HG02870 (cell line): ENCODE data around the gene IRF1.
"Not testable (repeated sequence)": the region's sequence is repeated elsewhere in the genome, so short reads cannot be mapped to it uniquely, and the experiment has no call there.

Experiments used
- ATAC-seq: cut with Tn5 transposase; IDR thresholded peaks from one replicate; pipeline ENCODE4 v1.9.1; 2021; ENCODE audit warnings: mild to moderate bottlenecking, moderate library complexity; ENCODE audit not compliant: unreplicated experiment

Gene IRF1

DNA sequence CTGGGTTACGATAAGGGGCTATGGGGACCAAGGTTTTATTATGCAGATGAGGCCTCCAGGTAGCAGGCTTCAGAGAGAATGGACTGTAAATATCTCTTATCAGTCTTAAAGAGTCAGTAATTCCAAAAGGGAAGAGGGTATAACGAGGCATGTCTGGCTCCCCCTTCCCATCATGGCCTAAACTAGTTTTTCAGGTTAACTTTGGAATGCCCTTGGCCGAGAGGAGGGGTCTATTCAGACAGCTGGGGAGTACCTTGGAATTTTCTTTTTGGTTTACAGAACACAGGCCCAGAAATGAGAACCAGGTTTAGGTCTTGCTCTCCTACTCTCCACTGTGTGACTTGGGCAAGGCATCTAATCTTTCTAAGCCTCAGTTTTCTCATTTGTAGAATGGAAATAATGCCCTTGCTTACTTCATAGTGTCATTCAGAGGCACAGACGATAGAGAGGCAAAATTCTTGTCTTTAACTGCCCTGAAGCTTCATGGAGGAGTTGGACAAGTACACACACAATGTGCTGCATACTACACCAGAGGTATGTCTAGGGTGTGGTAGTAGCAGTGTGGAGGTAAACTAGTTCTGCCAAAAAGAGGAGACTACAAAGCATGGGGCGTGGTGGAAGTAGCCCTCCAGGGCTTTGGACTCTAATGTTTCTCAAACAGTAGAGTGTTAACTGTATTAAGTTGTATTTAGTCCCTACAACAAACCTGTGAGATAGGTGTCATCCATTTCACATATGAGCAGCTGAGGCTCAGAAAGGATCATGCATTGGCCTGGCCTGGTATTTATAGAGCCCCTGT lies 45.5 kb downstream of the IRF1 start:
- no peak for ATAC-seq

DNA sequence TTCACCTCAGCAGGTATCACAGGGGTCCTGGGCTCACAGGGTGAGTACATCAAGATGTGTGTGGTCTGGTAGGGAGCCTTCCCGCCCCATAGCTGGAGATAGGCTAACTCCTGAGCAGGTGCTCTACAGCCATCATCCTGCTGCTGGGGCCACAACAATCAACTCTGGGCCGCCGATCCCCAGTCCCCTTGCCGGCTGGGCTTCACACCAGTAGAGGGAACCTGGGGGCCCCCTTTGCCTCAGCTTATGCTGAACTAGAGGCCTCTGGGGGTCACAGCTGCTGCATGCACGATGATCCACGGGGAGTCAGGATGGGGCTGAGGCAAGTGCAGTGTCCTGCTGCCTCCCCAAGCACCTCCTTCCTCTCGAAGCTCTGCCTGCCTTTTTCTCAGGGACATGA lies 46.5 kb downstream of the IRF1 start:
- no peak for ATAC-seq

DNA sequence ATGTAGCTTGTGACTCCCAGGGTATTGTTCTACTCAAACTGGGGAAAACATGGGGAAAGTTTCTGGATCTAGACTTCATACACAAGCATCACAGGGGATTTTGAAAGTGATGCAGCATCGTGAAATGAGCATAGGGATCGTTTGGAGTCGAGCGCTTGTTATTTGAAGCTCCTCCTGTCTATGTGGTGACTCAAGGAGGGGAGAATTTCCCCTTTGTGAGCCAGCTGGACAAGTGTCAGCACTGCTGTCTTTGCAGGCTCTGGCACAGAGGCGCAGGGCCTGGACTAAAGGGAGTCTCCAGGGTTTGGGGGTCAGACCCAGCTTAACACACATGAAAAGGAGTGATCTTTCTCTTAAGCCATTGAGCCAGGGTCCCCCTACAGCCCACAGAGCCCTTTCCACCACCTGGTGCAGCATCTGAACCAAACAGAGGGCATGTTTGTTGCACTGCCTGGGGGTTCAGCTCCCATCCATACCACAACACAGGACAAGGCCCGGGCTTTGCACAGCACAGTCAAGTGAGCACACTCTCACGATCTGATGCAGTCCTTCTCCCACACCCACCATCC lies 51.0 kb downstream of the IRF1 start:
- no peak for ATAC-seq

DNA sequence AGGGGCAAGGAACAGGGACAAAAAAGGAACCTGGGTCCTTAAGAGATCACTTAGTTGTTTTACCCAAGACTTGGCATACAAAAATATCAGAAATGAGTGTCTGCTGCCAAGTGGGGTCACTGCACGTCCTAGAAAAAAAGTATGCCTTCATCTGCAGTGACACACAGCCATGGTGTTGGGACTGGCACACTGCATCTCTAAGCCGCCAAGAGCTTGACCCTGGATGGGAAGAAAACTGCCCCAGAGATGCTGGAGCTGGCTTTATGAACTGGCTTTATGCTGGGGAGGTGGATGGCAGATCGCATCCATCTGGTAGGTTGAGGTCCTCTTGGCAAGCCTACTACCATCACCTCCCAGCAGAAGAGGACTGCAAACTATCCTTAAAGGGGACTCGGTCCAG lies 51.7 kb downstream of the IRF1 start:
- ATAC-seq: no peak

DNA sequence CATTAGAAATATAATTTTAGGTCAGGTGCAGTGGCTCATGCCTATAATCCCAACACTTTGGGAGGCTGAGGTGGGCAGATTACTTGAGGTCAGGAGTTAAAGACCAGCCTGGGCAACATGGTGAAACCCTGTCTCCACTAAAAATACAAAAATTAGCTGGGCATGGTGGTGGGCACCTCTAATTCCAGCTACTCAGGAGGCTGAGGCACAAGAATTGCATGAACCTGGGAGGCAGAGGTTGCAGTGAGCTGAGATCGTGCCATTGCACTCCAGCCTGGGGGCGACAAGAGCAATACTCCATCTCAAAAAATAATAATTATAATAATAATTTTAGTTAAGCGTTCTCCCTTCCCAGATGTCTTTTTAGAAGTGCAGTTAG lies 52.3 kb downstream of the IRF1 start:
- ATAC-seq: not testable (repeated sequence)

DNA sequence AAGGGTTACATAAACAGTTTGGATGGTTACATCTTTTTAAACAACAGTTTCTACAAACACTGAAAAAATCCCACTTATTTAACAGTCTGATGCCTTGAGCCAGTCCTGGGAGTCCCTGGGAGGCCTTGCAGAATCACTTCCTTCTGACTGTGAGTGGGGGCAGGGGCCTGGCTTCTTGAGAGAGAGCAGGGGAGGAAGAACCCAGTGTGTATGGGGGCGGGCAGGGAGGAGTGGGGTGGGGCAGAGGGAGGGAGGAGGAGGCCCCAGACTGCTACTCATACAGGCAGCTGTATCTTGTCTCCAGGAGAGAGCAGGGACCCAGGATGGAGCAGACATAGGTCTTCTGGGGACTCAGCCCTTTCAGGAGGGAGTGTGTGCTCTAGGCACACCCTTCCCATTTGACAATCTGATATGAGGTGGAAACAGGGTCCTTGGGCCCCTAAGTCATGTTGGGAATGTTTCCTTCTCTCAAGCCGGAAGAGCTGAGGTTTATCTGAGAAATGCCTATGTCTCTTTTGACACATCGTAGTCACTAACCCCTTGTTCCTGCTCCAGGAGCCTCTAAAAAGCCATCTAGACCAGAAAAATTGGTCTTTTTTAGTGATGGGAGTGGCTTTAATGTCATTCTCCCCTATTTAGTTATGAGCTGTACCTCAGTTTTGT lies 52.8 kb downstream of the IRF1 start:
- ATAC-seq: peak; percentile 82

DNA sequence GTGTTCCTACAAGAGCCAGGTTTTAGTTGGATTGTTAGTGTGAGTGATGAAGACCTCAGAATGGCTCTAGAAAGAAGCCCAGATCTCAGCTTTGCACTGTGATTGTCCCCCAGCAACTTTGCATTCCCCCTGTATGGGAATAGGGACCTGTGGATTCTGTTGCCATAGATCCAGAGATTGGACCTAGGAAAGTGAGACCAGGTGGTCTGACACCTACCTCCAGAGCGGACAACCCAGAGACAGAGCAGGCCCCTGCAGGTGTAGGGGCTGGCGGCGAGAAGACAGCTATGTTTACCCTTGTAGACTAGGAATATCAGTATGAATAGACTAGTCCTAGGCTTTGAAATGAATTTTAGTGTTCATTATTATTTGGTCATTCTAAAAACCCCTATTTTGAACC lies 53.6 kb downstream of the IRF1 start:
- no peak for ATAC-seq

DNA sequence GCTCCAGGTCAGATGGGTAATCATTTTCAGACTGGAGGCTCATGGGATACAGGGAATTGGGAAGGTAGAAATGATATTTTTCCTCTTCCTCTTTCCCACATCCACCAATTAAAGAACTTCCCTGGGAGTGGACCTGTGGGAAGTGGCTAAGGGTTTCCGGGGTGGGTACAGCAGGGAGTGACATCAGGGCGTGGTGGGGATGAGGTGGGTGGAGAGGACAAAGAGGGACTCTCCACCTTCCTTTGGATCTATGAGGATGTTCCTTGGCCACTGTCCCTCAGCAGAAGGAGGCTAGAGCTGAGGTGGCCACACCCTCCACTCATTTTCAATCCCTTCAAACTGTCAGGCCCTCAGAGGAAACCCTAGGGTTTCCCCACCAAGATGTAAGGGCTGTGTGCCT lies 54.7 kb downstream of the IRF1 start:
- no peak for ATAC-seq

DNA sequence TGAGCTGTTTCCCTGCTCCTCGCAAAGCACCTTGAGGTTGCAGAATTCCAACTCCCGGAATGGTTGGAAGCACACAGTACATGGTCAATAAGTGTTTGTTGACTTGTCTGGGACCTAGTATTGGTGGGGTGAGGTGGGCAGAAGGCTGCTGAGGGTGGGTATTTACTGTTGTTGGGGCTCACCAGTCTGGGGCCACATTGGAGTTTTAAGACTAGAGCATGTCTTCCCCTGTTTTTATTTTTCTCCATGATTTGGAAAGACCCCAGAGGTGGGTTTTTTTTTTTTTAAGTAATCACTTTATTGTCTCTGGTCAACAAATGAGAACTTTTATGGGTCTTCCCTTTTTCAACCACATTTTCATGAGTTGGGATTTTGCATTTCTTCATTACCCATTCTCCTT lies 55.1 kb downstream of the IRF1 start:
- ATAC-seq: no peak

DNA sequence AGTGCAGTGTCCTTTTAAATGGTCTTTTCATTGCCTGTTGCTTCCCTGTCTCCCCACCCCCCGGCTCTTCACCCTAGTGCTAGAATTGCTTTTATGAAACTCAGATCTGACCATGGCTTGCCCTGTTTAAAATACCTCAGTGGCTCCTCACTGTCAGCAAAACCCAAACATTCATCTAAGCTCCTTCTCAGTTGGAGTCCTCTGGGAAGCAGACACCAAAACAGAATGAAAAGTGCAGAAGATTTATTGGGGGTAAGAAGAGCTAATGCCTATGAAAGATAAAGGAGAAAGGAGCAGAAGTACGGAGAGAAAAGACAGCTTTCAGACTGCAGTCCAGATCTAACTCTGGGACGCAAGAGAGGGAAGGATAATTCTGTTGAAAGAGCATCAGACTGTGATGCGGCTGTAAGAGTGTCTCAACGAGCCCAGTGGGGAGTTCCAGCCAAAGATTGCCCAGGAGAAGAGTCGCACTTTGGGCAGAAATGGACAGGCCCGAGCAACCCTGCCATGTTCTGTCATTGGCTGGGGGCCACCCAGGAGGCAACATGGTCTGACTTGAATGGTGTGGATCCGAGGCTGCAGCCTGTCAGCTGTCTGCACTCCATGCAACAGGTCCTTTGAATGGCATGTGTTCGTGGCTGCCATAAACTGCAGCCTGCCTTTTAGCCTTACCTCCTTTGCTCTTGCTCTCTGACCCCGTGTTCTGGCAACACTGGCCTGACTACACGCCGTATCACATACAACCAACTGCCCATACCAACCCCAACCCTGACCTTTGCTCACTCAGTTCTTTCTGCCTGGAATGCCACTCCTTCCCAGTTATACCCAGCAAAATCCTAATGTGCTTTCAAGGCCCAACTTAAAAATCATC lies 55.9 kb downstream of the IRF1 start:
- ATAC-seq: no peak

DNA sequence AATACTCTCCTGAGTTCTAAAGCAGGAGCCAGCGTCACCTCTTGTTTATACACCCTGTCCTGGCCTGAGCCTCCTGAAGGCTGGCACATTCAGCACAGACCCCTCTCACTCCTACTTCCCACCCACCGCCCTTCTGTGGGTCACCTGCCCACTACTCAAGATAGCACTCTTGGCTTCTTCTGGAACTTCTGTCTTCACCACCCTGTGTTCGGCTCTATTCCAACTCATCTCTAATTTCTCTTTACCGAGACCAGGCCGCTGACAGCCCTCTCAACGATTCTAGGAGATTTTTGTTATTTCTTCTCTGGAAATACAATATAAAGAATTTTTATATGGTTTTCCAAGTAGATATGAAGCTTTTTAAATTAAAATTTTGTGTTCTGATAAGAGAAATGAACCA lies 57.4 kb downstream of the IRF1 start:
- no peak for ATAC-seq

DNA sequence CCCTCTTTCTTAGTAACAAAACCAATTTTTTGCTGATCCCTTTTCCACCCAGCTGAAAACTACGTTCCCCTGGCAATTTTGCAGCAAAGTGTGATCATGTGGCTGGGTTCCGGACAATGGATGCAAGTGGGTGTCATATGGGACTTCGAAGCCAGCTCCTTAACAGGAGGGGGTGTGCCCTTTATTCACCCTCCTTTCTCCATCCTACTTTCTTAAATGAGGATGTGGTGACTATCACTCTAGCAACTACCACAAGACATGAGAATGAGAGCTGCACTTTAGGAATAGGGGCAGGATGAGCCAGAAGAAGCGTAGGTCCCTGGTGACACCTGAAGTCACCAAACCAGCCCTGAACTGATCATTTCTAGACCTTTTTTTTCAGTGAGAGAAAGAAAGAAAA lies 58.9 kb downstream of the IRF1 start:
- ATAC-seq: no peak
